Measurements from ENCODE around the gene GNLY.

GNLY gene

GRCh38 chr2:85729825-85730510 is 35.8 kb downstream of the GNLY start:
- Histone ChIP-seq H3K4me3 (ENCODE audit: insufficient read length, low read depth) (no peak overlapping the region), H3K36me3 (ENCODE audit: insufficient read depth, insufficient read length, low read length) (no peaks in the 10 kb centered on the region), H3K9ac (ENCODE audit: insufficient read length, low read depth) (no peak overlapping the region), H3K9me3 (ENCODE audit: insufficient read depth, low read length) (no peaks in the 10 kb centered on the region), H3K27me3 (ENCODE audit: insufficient read depth, insufficient read length) (no peaks in the 10 kb centered on the region), H3K4me1 (ENCODE audit: insufficient read depth, insufficient read length) (no peaks in the 10 kb centered on the region)
- TF ChIP-seq SUZ12 (IDR thresholded peaks at IDR 0.05; ENCODE audit: extremely low read depth, insufficient read depth, insufficient read length) = no peak
- no peak for TF ChIP-seq ZNF274 (IDR thresholded peaks at IDR 0.05; ENCODE audit: low read depth, low read length)
- TF ChIP-seq YY1 (IDR thresholded peaks at IDR 0.05; ENCODE audit: insufficient read depth, insufficient read length) = no peak
- no peak for DNase-seq (ENCODE audit: low read depth, low spot score)

- Histone ChIP-seq H3K9me3 (ENCODE audit: insufficient read depth, low read length) (no peaks in the 10 kb centered on the region), H3K36me3 (ENCODE audit: insufficient read depth, insufficient read length, low read length) (no peaks in the 10 kb centered on the region), H3K9ac (ENCODE audit: insufficient read length, low read depth) (no peak overlapping the region), H3K4me1 (ENCODE audit: insufficient read depth, insufficient read length) (no peaks in the 10 kb centered on the region), H3K27me3 (ENCODE audit: insufficient read depth, insufficient read length) (no peaks in the 10 kb centered on the region), H3K4me3 (ENCODE audit: insufficient read length, low read depth) (no peak overlapping the region)
- TF ChIP-seq SUZ12 (IDR thresholded peaks at IDR 0.05; ENCODE audit: extremely low read depth, insufficient read depth, insufficient read length) (no peak), ZNF274 (IDR thresholded peaks at IDR 0.05; ENCODE audit: low read depth, low read length) (no peak), YY1 (IDR thresholded peaks at IDR 0.05; ENCODE audit: insufficient read depth, insufficient read length) (no peak)
- DNase-seq (ENCODE audit: low read depth, low spot score) = no peak
Observed at GRCh38 chr2:85730686-85731230, 36.6 kb downstream of the GNLY start.

GRCh38 chr2:85731606-85732005 is 37.4 kb downstream of the GNLY start:
- Histone ChIP-seq H3K4me3 (ENCODE audit: insufficient read length, low read depth) (no peak overlapping the region), H3K36me3 (ENCODE audit: insufficient read depth, insufficient read length, low read length) (no peaks in the 10 kb centered on the region), H3K9ac (ENCODE audit: insufficient read length, low read depth) (no peak overlapping the region), H3K9me3 (ENCODE audit: insufficient read depth, low read length) (no peaks in the 10 kb centered on the region), H3K27me3 (ENCODE audit: insufficient read depth, insufficient read length) (no peaks in the 10 kb centered on the region), H3K4me1 (ENCODE audit: insufficient read depth, insufficient read length) (no peaks in the 10 kb centered on the region)
- no peak for TF ChIP-seq ZNF274 (IDR thresholded peaks at IDR 0.05; ENCODE audit: low read depth, low read length)
- TF ChIP-seq SUZ12 (IDR thresholded peaks at IDR 0.05; ENCODE audit: extremely low read depth, insufficient read depth, insufficient read length) = no peak
- no peak for TF ChIP-seq YY1 (IDR thresholded peaks at IDR 0.05; ENCODE audit: insufficient read depth, insufficient read length)
- DNase-seq (ENCODE audit: low read depth, low spot score) = no peak

- H3K4me3 ChIP-seq (ENCODE audit: insufficient read length, low read depth) = no peak overlapping the region
- no peak for TF ChIP-seq ZNF274 (IDR thresholded peaks at IDR 0.05; ENCODE audit: low read depth, low read length)
- no peak for TF ChIP-seq SUZ12 (IDR thresholded peaks at IDR 0.05; ENCODE audit: extremely low read depth, insufficient read depth, insufficient read length)
- TF ChIP-seq YY1 (IDR thresholded peaks at IDR 0.05; ENCODE audit: insufficient read depth, insufficient read length) = no peak
- H3K36me3 ChIP-seq (ENCODE audit: insufficient read depth, insufficient read length, low read length) = no peaks in the 10 kb centered on the region
- H3K9ac ChIP-seq (ENCODE audit: insufficient read length, low read depth) = no peak overlapping the region
- no peaks in the 10 kb centered on the region for H3K9me3 ChIP-seq (ENCODE audit: insufficient read depth, low read length)
- H3K4me1 ChIP-seq (ENCODE audit: insufficient read depth, insufficient read length) = no peaks in the 10 kb centered on the region
- no peaks in the 10 kb centered on the region for H3K27me3 ChIP-seq (ENCODE audit: insufficient read depth, insufficient read length)
- DNase-seq (ENCODE audit: low read depth, low spot score) = no peak
Observed at GRCh38 chr2:85732467-85733120, 38.4 kb downstream of the GNLY start.

- DNase-seq (ENCODE audit: low read depth, low spot score) = no peak
- no peak for TF ChIP-seq YY1 (IDR thresholded peaks at IDR 0.05; ENCODE audit: insufficient read depth, insufficient read length)
- TF ChIP-seq ZNF274 (IDR thresholded peaks at IDR 0.05; ENCODE audit: low read depth, low read length) = no peak
- no peak for TF ChIP-seq SUZ12 (IDR thresholded peaks at IDR 0.05; ENCODE audit: extremely low read depth, insufficient read depth, insufficient read length)
- no peaks in the 10 kb centered on the region for H3K9me3 ChIP-seq (ENCODE audit: insufficient read depth, low read length)
Observed at GRCh38 chr2:85733121-85733960, 39.2 kb downstream of the GNLY start.

GRCh38 chr2:85734015-85734414 is 39.9 kb downstream of the GNLY start:
- Histone ChIP-seq H3K4me1 (ENCODE audit: insufficient read depth, insufficient read length) (no peaks in the 10 kb centered on the region), H3K9ac (ENCODE audit: insufficient read length, low read depth) (no peak overlapping the region), H3K4me3 (ENCODE audit: insufficient read length, low read depth) (no peak overlapping the region), H3K27me3 (ENCODE audit: insufficient read depth, insufficient read length) (no peaks in the 10 kb centered on the region), H3K9me3 (ENCODE audit: insufficient read depth, low read length) (no peaks in the 10 kb centered on the region), H3K36me3 (ENCODE audit: insufficient read depth, insufficient read length, low read length) (no peaks in the 10 kb centered on the region)
- DNase-seq (ENCODE audit: low read depth, low spot score) = no peak
- no peak for TF ChIP-seq SUZ12 (IDR thresholded peaks at IDR 0.05; ENCODE audit: extremely low read depth, insufficient read depth, insufficient read length)
- no peak for TF ChIP-seq YY1 (IDR thresholded peaks at IDR 0.05; ENCODE audit: insufficient read depth, insufficient read length)
- no peak for TF ChIP-seq ZNF274 (IDR thresholded peaks at IDR 0.05; ENCODE audit: low read depth, low read length)

More at GRCh38 chr2:85733121-85733960, 39.2 kb downstream of the GNLY start:
- no peak overlapping the region for H3K4me3 ChIP-seq (ENCODE audit: insufficient read length, low read depth)
- no peaks in the 10 kb centered on the region for H3K4me1 ChIP-seq (ENCODE audit: insufficient read depth, insufficient read length)
- H3K9ac ChIP-seq (ENCODE audit: insufficient read length, low read depth) = no peak overlapping the region
- no peaks in the 10 kb centered on the region for H3K36me3 ChIP-seq (ENCODE audit: insufficient read depth, insufficient read length, low read length)
- H3K27me3 ChIP-seq (ENCODE audit: insufficient read depth, insufficient read length) = no peaks in the 10 kb centered on the region

Data from NT2/D1 (cell line).